Peyer's patch (tissue), 4 donors: Measurements from ENCODE around the gene HNRNPM.
A peak's percentile ranks its signal among the peaks of the same experiment; 100 is the strongest.

Experiments used
- CTCF ChIP-seq, 6 experiments: fragments of 450-650 bp in 4 of 6; fragments of 200-600 bp in 2 of 6; sonication (generic) in 1 of 6; IDR thresholded peaks; one replicate each; pipeline ENCODE4 v1.5.1; 2017 to 2019; ENCODE audit warnings: antibody characterized with exemption in 6 of 6, mild to moderate bottlenecking in 3 of 6, moderate library complexity in 1 of 6
- POLR2A ChIP-seq, 2 donors: fragments of 450-650 bp; IDR thresholded peaks; one replicate each; pipeline ENCODE4 v1.5.1; 2017; ENCODE audit warnings: antibody characterized with exemption in 2 of 2, mild to moderate bottlenecking in 2 of 2, moderate library complexity in 2 of 2

DNA sequence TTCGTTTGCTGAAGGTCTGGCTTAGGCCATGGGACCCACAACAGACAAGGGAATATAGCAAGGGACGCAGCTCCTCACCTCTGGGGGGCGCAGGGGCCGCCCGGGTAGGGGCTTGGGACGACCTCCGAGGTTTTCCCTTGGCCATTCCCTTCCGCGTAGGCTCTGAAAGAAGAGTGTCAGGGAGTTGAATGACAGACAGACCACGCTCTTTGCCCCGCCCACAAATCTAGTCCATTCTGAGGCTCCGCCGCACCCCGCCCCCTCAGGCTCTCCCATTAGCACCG lies 80.6 kb downstream of the HNRNPM start:
- TF ChIP-seq POLR2A (IDR thresholded peaks at IDR 0.05) (peak; percentile 24 to 76), CTCF (IDR thresholded peaks at IDR 0.05) (peak in 2 of 6 experiments; percentile 15 to 22)
